Measurements from ENCODE around the gene DIAPH3.

DIAPH3 gene

GRCh38 chr13:59623206-59623915 is 540.4 kb downstream of the DIAPH3 start:
- DNase-seq (ENCODE audit: low read depth), result no peak

GRCh38 chr13:59621773-59622172 is 542.0 kb downstream of the DIAPH3 start:
- DNase-seq (ENCODE audit: low read depth), result no peak
